Measurements from ENCODE around the gene CIROP. TPM values are rescaled to one million over a fixed set of nuclear protein-coding genes. Genes with fewer than 3 reads are reported as not detected.

Gene CIROP
- total RNA-seq, 1 donor from 2014 or later: not detected

DNA sequence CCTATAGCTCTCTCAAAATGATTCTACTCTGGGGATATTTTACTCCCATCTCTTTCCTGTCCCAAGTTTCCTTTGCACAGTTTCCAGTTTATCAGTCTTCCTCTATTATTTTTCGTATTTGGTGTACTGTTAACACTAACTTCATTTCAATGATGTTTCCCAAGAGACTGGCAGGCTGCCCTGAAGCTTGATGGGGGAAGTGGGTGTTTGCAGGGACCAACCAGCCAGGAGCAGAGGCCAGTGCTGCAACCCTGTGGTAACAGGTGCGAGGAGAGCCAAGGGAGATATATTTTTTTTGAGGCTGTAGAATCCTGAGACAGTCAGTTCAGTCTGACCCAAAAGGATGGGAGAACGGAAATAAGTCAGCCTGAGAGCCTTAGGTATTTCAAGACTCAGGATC is 26.1 kb upstream of the CIROP start:
- Mint-ChIP-seq H3K36me3 (ENCODE audit: low read depth, unreplicated experiment) (peaks cover 9% of the 10 kb centered on the region), H3K4me3 (ENCODE audit: unreplicated experiment) (no peak overlapping the region), H3K27me3 (ENCODE audit: unreplicated experiment) (peaks cover 3% of the 10 kb centered on the region), H3K27ac (ENCODE audit: unreplicated experiment) (no peak overlapping the region), H3K4me1 (ENCODE audit: unreplicated experiment) (peaks cover 11% of the 10 kb centered on the region), H3K9me3 (ENCODE audit: unreplicated experiment) (no peaks in the 10 kb centered on the region)
- no peak for DNase-seq (ENCODE audit: low spot score)
- TF ChIP-seq, protein P1, sequence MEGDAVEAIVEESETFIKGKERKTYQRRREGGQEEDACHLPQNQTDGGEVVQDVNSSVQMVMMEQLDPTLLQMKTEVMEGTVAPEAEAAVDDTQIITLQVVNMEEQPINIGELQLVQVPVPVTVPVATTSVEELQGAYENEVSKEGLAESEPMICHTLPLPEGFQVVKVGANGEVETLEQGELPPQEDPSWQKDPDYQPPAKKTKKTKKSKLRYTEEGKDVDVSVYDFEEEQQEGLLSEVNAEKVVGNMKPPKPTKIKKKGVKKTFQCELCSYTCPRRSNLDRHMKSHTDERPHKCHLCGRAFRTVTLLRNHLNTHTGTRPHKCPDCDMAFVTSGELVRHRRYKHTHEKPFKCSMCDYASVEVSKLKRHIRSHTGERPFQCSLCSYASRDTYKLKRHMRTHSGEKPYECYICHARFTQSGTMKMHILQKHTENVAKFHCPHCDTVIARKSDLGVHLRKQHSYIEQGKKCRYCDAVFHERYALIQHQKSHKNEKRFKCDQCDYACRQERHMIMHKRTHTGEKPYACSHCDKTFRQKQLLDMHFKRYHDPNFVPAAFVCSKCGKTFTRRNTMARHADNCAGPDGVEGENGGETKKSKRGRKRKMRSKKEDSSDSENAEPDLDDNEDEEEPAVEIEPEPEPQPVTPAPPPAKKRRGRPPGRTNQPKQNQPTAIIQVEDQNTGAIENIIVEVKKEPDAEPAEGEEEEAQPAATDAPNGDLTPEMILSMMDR (IDR thresholded peaks at IDR 0.05; ENCODE audit: unreplicated experiment): no peak

DNA sequence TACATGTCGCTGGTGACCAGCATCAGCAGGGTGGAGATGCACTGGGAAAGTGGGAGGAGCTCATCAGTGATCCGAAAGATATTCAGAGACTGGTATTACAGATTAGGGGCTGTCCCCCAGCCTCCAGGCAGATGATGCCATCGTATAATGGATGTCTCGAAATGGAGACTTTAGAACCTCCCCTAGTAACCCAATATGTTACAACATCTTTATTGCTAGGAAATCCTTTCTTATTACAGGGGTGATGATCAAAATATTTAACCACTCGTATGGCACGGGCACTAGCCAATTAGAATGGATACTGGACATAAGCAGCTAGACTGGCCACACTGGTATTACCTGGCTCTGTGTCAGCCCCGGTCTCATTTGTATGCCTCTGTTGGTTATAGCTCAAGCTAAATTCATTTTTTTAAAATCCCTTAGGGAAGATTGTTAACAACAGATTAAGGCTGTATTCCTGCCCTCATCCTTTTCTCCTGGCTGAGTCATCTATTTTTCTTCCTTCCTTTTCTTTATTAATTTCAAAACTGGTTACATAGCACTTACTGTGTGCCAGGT is 25.0 kb upstream of the CIROP start:
- peaks cover 4% of the 10 kb centered on the region for H3K27me3 Mint-ChIP-seq (ENCODE audit: unreplicated experiment)
- H3K36me3 Mint-ChIP-seq (ENCODE audit: low read depth, unreplicated experiment): peaks cover 15% of the 10 kb centered on the region
- TF ChIP-seq, protein P1 (IDR thresholded peaks at IDR 0.05; ENCODE audit: unreplicated experiment): no peak
- peaks cover 16% of the 10 kb centered on the region for H3K4me1 Mint-ChIP-seq (ENCODE audit: unreplicated experiment)
- H3K4me3 Mint-ChIP-seq (ENCODE audit: unreplicated experiment): no peak overlapping the region
- no peak overlapping the region for H3K27ac Mint-ChIP-seq (ENCODE audit: unreplicated experiment)
- no peaks in the 10 kb centered on the region for H3K9me3 Mint-ChIP-seq (ENCODE audit: unreplicated experiment)
- DNase-seq (ENCODE audit: low spot score): no peak

DNA sequence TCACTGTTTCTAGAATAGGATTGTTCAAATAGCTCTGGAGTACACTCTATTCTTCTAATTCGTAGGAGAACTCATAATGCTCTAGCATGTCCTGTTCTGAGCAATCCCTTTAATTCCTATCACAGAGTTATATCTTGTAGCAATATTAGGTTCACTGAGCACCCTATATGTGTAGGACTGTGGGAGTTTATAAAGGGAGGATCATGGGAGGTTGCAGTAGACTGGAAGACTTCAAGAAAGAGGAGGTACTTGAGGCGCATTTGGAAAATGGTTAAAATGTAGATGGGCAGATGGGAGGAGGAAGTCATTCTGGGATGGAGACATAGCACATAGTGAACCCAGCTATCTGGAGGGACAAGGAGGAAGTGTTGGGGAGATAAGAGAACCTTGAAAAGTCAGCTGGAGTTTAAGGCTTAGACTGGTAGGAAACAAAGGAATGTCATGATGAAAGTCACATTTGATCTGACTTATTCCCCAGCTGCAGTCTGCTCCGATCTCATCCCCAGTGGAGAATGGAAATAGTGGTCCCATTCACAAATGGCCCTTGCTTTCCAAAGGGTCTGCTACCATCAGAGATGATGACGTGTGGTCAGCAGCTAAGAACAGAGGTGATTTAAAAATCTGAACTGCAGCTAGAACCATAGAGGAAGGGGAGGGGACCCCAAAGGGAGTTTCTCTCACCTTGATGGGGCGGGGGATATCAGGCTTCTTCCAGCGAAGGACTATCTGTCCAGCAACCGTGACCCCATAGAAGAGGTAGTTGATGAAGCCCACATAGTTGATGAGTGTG is 24.4 kb upstream of the CIROP start:
- Mint-ChIP-seq H3K4me1 (ENCODE audit: unreplicated experiment) (peaks cover 18% of the 10 kb centered on the region), H3K4me3 (ENCODE audit: unreplicated experiment) (no peak overlapping the region), H3K9me3 (ENCODE audit: unreplicated experiment) (no peaks in the 10 kb centered on the region), H3K27ac (ENCODE audit: unreplicated experiment) (no peak overlapping the region), H3K36me3 (ENCODE audit: low read depth, unreplicated experiment) (peaks cover 16% of the 10 kb centered on the region), H3K27me3 (ENCODE audit: unreplicated experiment) (peaks cover 4% of the 10 kb centered on the region)
- TF ChIP-seq, protein P1 (IDR thresholded peaks at IDR 0.05; ENCODE audit: unreplicated experiment): no peak
- no peak for DNase-seq (ENCODE audit: low spot score)

DNA sequence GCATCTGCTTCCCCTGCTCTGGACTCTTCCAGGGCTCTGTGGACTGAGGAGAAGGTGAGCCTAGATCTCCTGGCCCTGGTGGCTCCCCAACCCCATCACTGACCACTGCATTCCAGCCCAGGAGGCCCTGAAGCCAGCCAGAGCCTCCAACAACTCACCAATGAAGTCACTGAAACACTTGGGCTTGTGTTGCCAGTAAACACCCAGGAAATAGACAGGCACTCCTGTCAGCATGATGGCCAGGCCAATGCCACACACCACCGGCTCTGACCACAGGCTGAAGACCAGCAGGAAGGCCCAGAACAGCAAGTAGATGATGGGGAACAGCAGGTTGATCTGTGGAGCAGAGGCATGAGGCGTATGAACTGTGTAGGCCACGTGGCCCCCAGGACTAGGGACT is 23.1 kb upstream of the CIROP start:
- H3K4me3 Mint-ChIP-seq (ENCODE audit: unreplicated experiment): no peak overlapping the region

More for the DNA sequence above, 23.1 kb upstream of the CIROP start:
- Mint-ChIP-seq H3K27me3 (ENCODE audit: unreplicated experiment) (peaks cover 4% of the 10 kb centered on the region), H3K36me3 (ENCODE audit: low read depth, unreplicated experiment) (peaks cover 16% of the 10 kb centered on the region), H3K9me3 (ENCODE audit: unreplicated experiment) (no peaks in the 10 kb centered on the region), H3K27ac (ENCODE audit: unreplicated experiment) (no peak overlapping the region), H3K4me1 (ENCODE audit: unreplicated experiment) (peaks cover 26% of the 10 kb centered on the region)
- DNase-seq (ENCODE audit: low spot score): no peak
- TF ChIP-seq, protein P1 (IDR thresholded peaks at IDR 0.05; ENCODE audit: unreplicated experiment): no peak

All from endothelial cell (in vitro differentiated cells).